Stimulated activated naive B cell treated with anti-CD40 and anti-IgM and Interleukin-4, amounts not matched to agents 10 μg/mL and 1 μg/mL and 100 μg/mL, for 72 hours (primary cell): ENCODE data around the gene JADE2.
A peak's percentile ranks its signal among the peaks of the same experiment; 100 is the strongest.
"Not testable (repeated sequence)": the region's sequence is repeated elsewhere in the genome, so short reads cannot be mapped to it uniquely, and the experiment has no call there.

Experiments
- ATAC-seq, 2 donors: fragments of 150-1000 bp; cut with Tn5 transposase; replicated peaks; 2 replicates each; pipeline ENCODE4 v1.10.0; 2021; ENCODE audit warnings: moderate library complexity in 1 of 2
- DNase-seq: peaks from one replicate; pipeline ENCODE4 v3.0.0; 2021
- H3K27ac Mint-ChIP-seq: one replicate; pipeline ENCODE4 v1.8.0; 2022; ENCODE audit warnings: mild to moderate bottlenecking, mixed read lengths
- H3K27me3 Mint-ChIP-seq, 2 donors: one replicate each; pipeline ENCODE4 v1.8.0; 2022; ENCODE audit warnings: mixed read lengths in 2 of 2
- H3K36me3 Mint-ChIP-seq, 2 donors: one replicate each; pipeline ENCODE4 v1.8.0; 2022; ENCODE audit warnings: mixed read lengths in 2 of 2, mild to moderate bottlenecking in 1 of 2
- H3K4me1 Mint-ChIP-seq, 2 donors: one replicate each; pipeline ENCODE4 v1.8.0; 2022; ENCODE audit warnings: mixed read lengths in 2 of 2, mild to moderate bottlenecking in 1 of 2
- H3K4me3 Mint-ChIP-seq, 2 donors: one replicate each; pipeline ENCODE4 v1.8.0; 2022; ENCODE audit warnings: mild to moderate bottlenecking in 2 of 2, mixed read lengths in 2 of 2, moderate library complexity in 1 of 2
- H3K9me3 Mint-ChIP-seq, 2 donors: one replicate each; pipeline ENCODE4 v1.8.0; 2022; ENCODE audit warnings: mixed read lengths in 2 of 2, mild to moderate bottlenecking in 1 of 2

JADE2 gene

DNA sequence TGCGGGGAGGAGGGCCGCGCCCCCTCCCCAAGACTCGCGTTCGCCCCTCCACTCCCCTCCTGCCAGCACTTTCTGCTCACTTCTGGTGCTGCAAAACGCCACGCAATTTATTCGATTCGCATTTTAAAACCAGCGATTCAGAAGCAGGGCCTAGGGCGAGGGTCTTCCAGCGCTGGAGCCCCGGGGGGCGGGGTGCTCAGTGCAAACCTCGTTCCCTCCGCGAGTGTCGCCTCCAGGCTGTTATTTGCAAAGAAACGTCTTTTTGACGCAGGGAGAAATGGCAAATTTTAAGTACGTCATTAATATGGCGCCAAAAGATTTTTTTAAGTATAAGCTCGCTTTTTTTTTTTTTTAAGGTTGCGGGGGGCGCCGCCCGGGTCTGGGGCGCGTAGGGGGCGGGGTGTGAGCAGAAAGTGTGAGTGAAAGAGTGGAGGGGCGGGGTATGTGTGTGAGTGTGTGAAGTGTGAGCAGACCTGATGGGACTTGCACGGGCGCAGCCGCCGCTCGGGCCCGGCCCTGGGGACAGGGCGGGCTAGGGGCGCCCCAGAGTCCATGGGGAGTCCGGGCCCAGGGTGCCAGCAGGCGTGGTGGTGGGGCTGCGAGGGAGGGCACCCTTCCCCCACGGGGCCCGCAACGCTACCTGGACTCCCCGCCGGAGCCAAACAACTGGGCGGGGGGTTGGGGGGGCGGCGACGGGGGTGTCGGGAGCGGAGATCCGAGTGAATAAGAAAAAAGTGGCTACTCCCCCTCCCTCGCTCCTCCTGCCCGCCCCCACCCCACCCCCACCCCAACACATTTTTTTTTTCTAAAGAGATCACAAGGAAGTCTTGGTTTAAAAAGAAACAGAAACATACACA lies at the start of gene JADE2:
Gene JADE2, plus strand, starts transcription at position 845 of the 857 bp plus-strand sequence. CDS start 10,188 bp downstream, outside the sequence.
- Mint-ChIP-seq H3K9me3 (no peaks in the 10 kb centered on the region), H3K27ac (peak within 1 kb of the TSS; percentile 98), H3K4me3 (peak within 1 kb of the TSS; percentile 97 to 99), H3K27me3 (no peaks in the 10 kb centered on the region), H3K36me3 (peaks cover 5 to 8% of the 10 kb centered on the region in 2 donors), H3K4me1 (peaks cover 26 to 47% of the 10 kb centered on the region in 2 donors)
- ATAC-seq (peak; percentile 65 to 68), DNase-seq (peak; percentile 84)

- peaks cover 3 to 6% of the 10 kb centered on the region in 2 donors for H3K27me3 Mint-ChIP-seq
- H3K36me3 Mint-ChIP-seq = no peaks in the 10 kb centered on the region
- ATAC-seq (no peak), DNase-seq (no peak)
- H3K4me1 Mint-ChIP-seq = no peaks in the 10 kb centered on the region
- no peak overlapping the region for H3K27ac Mint-ChIP-seq
- H3K4me3 Mint-ChIP-seq = no peak overlapping the region
- peaks cover 3 to 5% of the 10 kb centered on the region in 2 donors for H3K9me3 Mint-ChIP-seq
These were observed 47.8 kb upstream of the JADE2 start for GRCh38 chr5:134477462-134478245.

GRCh38 chr5:134479839-134480238 lies 45.6 kb upstream of the JADE2 start:
- no peak overlapping the region for H3K27ac Mint-ChIP-seq
- H3K4me3 Mint-ChIP-seq = no peak overlapping the region
- DNase-seq (no peak), ATAC-seq (no peak)
- H3K36me3 Mint-ChIP-seq = no peaks in the 10 kb centered on the region
- H3K4me1 Mint-ChIP-seq = no peaks in the 10 kb centered on the region
- H3K27me3 Mint-ChIP-seq = peaks cover 3 to 6% of the 10 kb centered on the region in 2 donors
- no peaks in the 10 kb centered on the region for H3K9me3 Mint-ChIP-seq

GRCh38 chr5:134489227-134489944 lies 36.1 kb upstream of the JADE2 start:
- Mint-ChIP-seq H3K36me3 (peaks cover 0 to 3% of the 10 kb centered on the region in 2 donors), H3K4me3 (no peak overlapping the region), H3K4me1 (peaks cover 3 to 7% of the 10 kb centered on the region in 2 donors), H3K9me3 (peaks cover 3 to 4% of the 10 kb centered on the region in 2 donors), H3K27ac (no peak overlapping the region), H3K27me3 (no peaks in the 10 kb centered on the region)
- no peak for DNase-seq
- no peak for ATAC-seq

GRCh38 chr5:134490255-134490924 lies 35.1 kb upstream of the JADE2 start:
- Mint-ChIP-seq H3K4me1 (peaks cover 3 to 7% of the 10 kb centered on the region in 2 donors), H3K36me3 (no peaks in the 10 kb centered on the region)

DNA sequence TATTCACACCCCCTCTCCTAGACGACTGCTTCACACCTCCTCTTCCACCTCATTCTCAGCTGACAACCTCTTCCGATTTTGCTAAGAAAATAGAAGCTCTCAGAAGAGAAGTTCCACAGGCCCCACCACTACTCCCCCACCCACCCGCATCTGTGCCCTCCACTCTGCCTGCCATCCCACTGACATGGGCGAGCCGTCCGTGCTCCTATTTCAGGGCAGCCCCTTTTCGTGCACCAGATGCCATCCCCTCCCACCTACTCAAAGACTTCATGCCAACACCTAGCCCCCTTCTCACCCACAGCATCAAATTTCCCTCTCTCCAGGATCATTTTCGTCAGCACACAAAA lies 34.6 kb upstream of the JADE2 start:
- no peaks in the 10 kb centered on the region for H3K9me3 Mint-ChIP-seq
- H3K27me3 Mint-ChIP-seq = no peaks in the 10 kb centered on the region
- ATAC-seq (no peak), DNase-seq (no peak)
- H3K4me3 Mint-ChIP-seq = no peak overlapping the region
- H3K4me1 Mint-ChIP-seq = peaks cover 3 to 7% of the 10 kb centered on the region in 2 donors
- H3K36me3 Mint-ChIP-seq = no peaks in the 10 kb centered on the region
- no peak overlapping the region for H3K27ac Mint-ChIP-seq

More at GRCh38 chr5:134490255-134490924, 35.1 kb upstream of the JADE2 start:
- Mint-ChIP-seq H3K27me3 (no peaks in the 10 kb centered on the region), H3K27ac (no peak overlapping the region), H3K9me3 (no peaks in the 10 kb centered on the region), H3K4me3 (no peak overlapping the region)
- ATAC-seq (no peak), DNase-seq (no peak)

- Mint-ChIP-seq H3K27ac (no peak overlapping the region), H3K4me1 (peaks cover 3 to 7% of the 10 kb centered on the region in 2 donors), H3K4me3 (no peak overlapping the region), H3K9me3 (no peaks in the 10 kb centered on the region), H3K27me3 (no peaks in the 10 kb centered on the region), H3K36me3 (no peaks in the 10 kb centered on the region)
- ATAC-seq (no peak), DNase-seq (no peak)
These were observed 33.5 kb upstream of the JADE2 start for GRCh38 chr5:134491841-134492442.

DNA sequence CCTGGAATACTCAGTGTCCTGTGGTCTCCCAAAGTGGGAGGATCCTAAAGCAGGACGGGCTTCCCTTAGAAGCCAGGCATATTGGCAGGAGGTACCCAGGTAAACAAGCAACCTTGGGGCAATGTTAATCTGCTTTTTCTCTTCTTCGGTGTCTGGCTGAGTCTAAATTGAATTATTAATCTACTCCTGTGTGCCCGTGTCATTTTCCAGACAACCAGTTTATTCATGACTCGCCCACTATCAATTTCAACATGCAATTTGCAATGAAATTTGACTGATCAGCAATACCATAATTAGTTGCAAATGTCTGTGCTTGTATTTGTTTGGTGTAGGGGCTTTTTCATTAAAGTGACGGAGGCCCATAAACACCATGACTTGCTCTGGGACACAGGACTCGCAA lies 32.9 kb upstream of the JADE2 start:
- Mint-ChIP-seq H3K27me3 (no peaks in the 10 kb centered on the region), H3K9me3 (no peaks in the 10 kb centered on the region)

GRCh38 chr5:134493461-134494055 lies 31.9 kb upstream of the JADE2 start:
- H3K4me3 Mint-ChIP-seq = no peak overlapping the region
- H3K36me3 Mint-ChIP-seq = no peaks in the 10 kb centered on the region
- peaks cover 3 to 7% of the 10 kb centered on the region in 2 donors for H3K4me1 Mint-ChIP-seq
- ATAC-seq (peak; percentile 52 to 67), DNase-seq (no peak)
- no peak overlapping the region for H3K27ac Mint-ChIP-seq
- no peaks in the 10 kb centered on the region for H3K27me3 Mint-ChIP-seq
- no peaks in the 10 kb centered on the region for H3K9me3 Mint-ChIP-seq

More for the DNA sequence above, 32.9 kb upstream of the JADE2 start:
- no peak overlapping the region for H3K4me3 Mint-ChIP-seq
- DNase-seq = no peak
- no peaks in the 10 kb centered on the region for H3K36me3 Mint-ChIP-seq
- peaks cover 3 to 7% of the 10 kb centered on the region in 2 donors for H3K4me1 Mint-ChIP-seq
- no peak overlapping the region for H3K27ac Mint-ChIP-seq
- ATAC-seq = no peak

DNA sequence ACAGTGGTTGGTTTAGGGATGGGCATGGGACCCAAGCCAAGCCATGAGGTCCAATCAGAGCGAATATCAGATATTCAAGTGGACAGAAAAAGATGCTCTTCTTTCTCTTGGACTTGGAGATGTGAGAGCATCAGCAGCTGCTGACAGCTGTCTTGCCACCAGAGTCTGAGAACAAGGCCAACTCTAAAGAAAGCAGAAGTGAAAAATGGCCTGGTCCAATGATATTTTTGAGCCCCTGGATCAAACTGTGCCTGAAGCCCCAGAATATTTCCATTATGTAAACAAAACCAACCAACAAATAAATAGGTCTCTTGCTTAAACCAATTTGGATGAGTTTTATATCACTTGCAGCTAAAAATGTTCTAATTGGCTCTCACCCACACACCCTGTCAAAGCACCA lies 30.7 kb upstream of the JADE2 start:
- H3K36me3 Mint-ChIP-seq = no peaks in the 10 kb centered on the region
- H3K9me3 Mint-ChIP-seq = no peaks in the 10 kb centered on the region
- no peak overlapping the region for H3K27ac Mint-ChIP-seq
- H3K4me1 Mint-ChIP-seq = peaks cover 3 to 7% of the 10 kb centered on the region in 2 donors
- H3K27me3 Mint-ChIP-seq = no peaks in the 10 kb centered on the region
- DNase-seq = no peak
- ATAC-seq = no peak
- H3K4me3 Mint-ChIP-seq = no peak overlapping the region

GRCh38 chr5:134499905-134500304 lies 25.6 kb upstream of the JADE2 start:
- H3K27me3 Mint-ChIP-seq, H3K9me3 Mint-ChIP-seq, H3K27ac Mint-ChIP-seq, ATAC-seq, H3K4me3 Mint-ChIP-seq, DNase-seq, H3K36me3 Mint-ChIP-seq: not testable (repeated sequence)
- H3K4me1 Mint-ChIP-seq = peaks cover 15 to 20% of the 10 kb centered on the region in 2 donors

GRCh38 chr5:134500699-134501430 lies 24.6 kb upstream of the JADE2 start:
- ATAC-seq = no peak
- H3K27me3 Mint-ChIP-seq = no peaks in the 10 kb centered on the region
- H3K4me3 Mint-ChIP-seq = no peak overlapping the region
- no peak overlapping the region for H3K27ac Mint-ChIP-seq
- no peaks in the 10 kb centered on the region for H3K36me3 Mint-ChIP-seq
- H3K9me3 Mint-ChIP-seq = no peaks in the 10 kb centered on the region
- DNase-seq = no peak
- peaks cover 15 to 20% of the 10 kb centered on the region in 2 donors for H3K4me1 Mint-ChIP-seq

GRCh38 chr5:134502259-134502658 lies 23.2 kb upstream of the JADE2 start:
- H3K27ac Mint-ChIP-seq = peak overlapping the region; percentile 57
- H3K4me1 Mint-ChIP-seq = peaks cover 15 to 20% of the 10 kb centered on the region in 2 donors
- H3K9me3 Mint-ChIP-seq = no peaks in the 10 kb centered on the region
- no peak for DNase-seq
- no peaks in the 10 kb centered on the region for H3K36me3 Mint-ChIP-seq
- H3K4me3 Mint-ChIP-seq = no peak overlapping the region
- H3K27me3 Mint-ChIP-seq = no peaks in the 10 kb centered on the region
- no peak for ATAC-seq
